Esophagus squamous epithelium (tissue), 5 donors: ENCODE results near the gene CPE. TPM values are rescaled to one million over a fixed set of nuclear protein-coding genes. Genes with fewer than 3 reads are reported as not detected.

Experiments
- DNase-seq: peaks from one replicate; lab custom pipeline; 2025; lab: John Stamatoyannopoulos, UW
- H3K27ac ChIP-seq, 4 donors: fragments of 200-600 bp; sonication (generic); one replicate each; pipeline ENCODE4 v1.5.1; 2016 to 2019; ENCODE audit warnings: mild to moderate bottlenecking in 1 of 4
- H3K27me3 ChIP-seq, 4 donors: fragments of 200-600 bp; sonication (generic); 1 replicate in 3 of 4; 2 replicates in 1 of 4; pipeline versions ENCODE4 v1.5.1 to v1.6.0; 2017 to 2021; ENCODE audit warnings: antibody characterized with exemption in 1 of 4
- H3K36me3 ChIP-seq, 3 donors: fragments of 200-600 bp; sonication (generic); one replicate each; pipeline ENCODE4 v1.5.1; 2016 to 2019
- H3K4me1 ChIP-seq, 3 donors: fragments of 200-600 bp; sonication (generic); one replicate each; pipeline ENCODE4 v1.5.1; 2017 to 2019
- H3K4me3 ChIP-seq, 4 donors: fragments of 200-600 bp; sonication (generic); 1 replicate in 3 of 4; 2 replicates in 1 of 4; pipeline ENCODE4 v1.5.1; 2016 to 2019; ENCODE audit warnings: mild to moderate bottlenecking in 2 of 4, moderate library complexity in 1 of 4
- H3K9me3 ChIP-seq, 3 donors: fragments of 200-600 bp; sonication (generic); one replicate each; pipeline ENCODE4 v1.5.1; 2016 to 2019
- CTCF ChIP-seq, 6 experiments: fragments of 450-650 bp in 4 of 6; fragments of 200-600 bp in 2 of 6; sonication (generic) in 2 of 6; IDR thresholded peaks; one replicate each; pipeline ENCODE4 v1.5.1; 2016 to 2019; ENCODE audit warnings: antibody characterized with exemption in 6 of 6, mild to moderate bottlenecking in 4 of 6, moderate library complexity in 4 of 6
- POLR2A ChIP-seq, 4 donors: fragments of 450-650 bp; IDR thresholded peaks; one replicate each; pipeline ENCODE4 v1.6.1; 2017; ENCODE audit warnings: antibody characterized with exemption in 4 of 4, mild to moderate bottlenecking in 4 of 4, moderate library complexity in 3 of 4
- WGBS, 2 donors: methylation state at CpG; one replicate each; pipeline ENCODE4 v1.1.5; 2018; 5-methylcytosine and 5-hydroxymethylcytosine counted together
- intact Hi-C: fragments of 100-400 bp; cut with DNase I; formaldehyde crosslinking; loops from one replicate; pipeline ENCODE4 v1.15.0; 2022
- total RNA-seq, 4 donors: library from RNA; depleted of rRNA; stranded (reverse); fragments of >200 nt; gene quantifications; one replicate each; pipeline ENCODE4 v1.1.0, GENCODE V29; 2016
- donor health status: DM: yes; HTN: yes; CAD: no.

Gene CPE
- total RNA-seq, 4 donors from 2014 or later, result 6.6 to 50.4 (median 24.1) TPM

- TF ChIP-seq POLR2A (IDR thresholded peaks at IDR 0.05) (no peak), CTCF (IDR thresholded peaks at IDR 0.05) (no peak)
- 93 to 94% methylated on average over 3 to 4 of the region's 4 CpGs for WGBS, 2 donors
- no peak for DNase-seq
- intact Hi-C loops, result no loop called here
- Histone ChIP-seq H3K4me3 (no peak overlapping the region), H3K27me3 (no peaks in the 10 kb centered on the region), H3K36me3 (no peaks in the 10 kb centered on the region), H3K27ac (no peak overlapping the region), H3K9me3 (no peaks in the 10 kb centered on the region), H3K4me1 (no peaks in the 10 kb centered on the region)
These were observed 24.8 kb downstream of the CPE start for GRCh38 chr4:165403637-165404036.

GRCh38 chr4:165404080-165404479, 25.3 kb downstream of the CPE start:
- Histone ChIP-seq H3K36me3 (no peaks in the 10 kb centered on the region), H3K9me3 (no peaks in the 10 kb centered on the region), H3K27me3 (no peaks in the 10 kb centered on the region), H3K27ac (no peak overlapping the region), H3K4me1 (no peaks in the 10 kb centered on the region), H3K4me3 (no peak overlapping the region)
- intact Hi-C loops, result no loop called here
- DNase-seq, result no peak
- no peak for TF ChIP-seq POLR2A (IDR thresholded peaks at IDR 0.05)
- no peak for TF ChIP-seq CTCF (IDR thresholded peaks at IDR 0.05)
- WGBS, 2 donors, result 90 to 94% methylated on average over 4 to 7 of the region's 8 CpGs

GRCh38 chr4:165404696-165405095, 25.9 kb downstream of the CPE start:
- no peaks in the 10 kb centered on the region for H3K36me3 ChIP-seq
- no peak overlapping the region for H3K4me3 ChIP-seq
- H3K27ac ChIP-seq, result no peak overlapping the region
- intact Hi-C loops, result no loop called here
- H3K9me3 ChIP-seq, result no peaks in the 10 kb centered on the region
- H3K4me1 ChIP-seq, result no peaks in the 10 kb centered on the region
- no peaks in the 10 kb centered on the region for H3K27me3 ChIP-seq
- TF ChIP-seq CTCF (IDR thresholded peaks at IDR 0.05) (no peak), POLR2A (IDR thresholded peaks at IDR 0.05) (no peak)
- 64 to 95% methylated on average over 3 of the region's 4 CpGs for WGBS, 2 donors
- DNase-seq, result no peak

- no peak for DNase-seq
- Histone ChIP-seq H3K9me3 (no peaks in the 10 kb centered on the region), H3K27ac (no peak overlapping the region), H3K4me3 (no peak overlapping the region), H3K4me1 (no peaks in the 10 kb centered on the region), H3K36me3 (no peaks in the 10 kb centered on the region), H3K27me3 (no peaks in the 10 kb centered on the region)
- WGBS, 2 donors, result 46 to 51% methylated on average over 2 of the region's 2 CpGs
- TF ChIP-seq POLR2A (IDR thresholded peaks at IDR 0.05) (no peak), CTCF (IDR thresholded peaks at IDR 0.05) (no peak)
- intact Hi-C loops, result no loop called here
These were observed 31.4 kb downstream of the CPE start for GRCh38 chr4:165410214-165410613.

GRCh38 chr4:165415910-165416309, 37.1 kb downstream of the CPE start:
- no peak for TF ChIP-seq CTCF (IDR thresholded peaks at IDR 0.05)
- TF ChIP-seq POLR2A (IDR thresholded peaks at IDR 0.05), result no peak
- WGBS, 2 donors, result 82 to 85% methylated on average over 7 to 10 of the region's 10 CpGs

More at GRCh38 chr4:165415910-165416309, 37.1 kb downstream of the CPE start:
- Histone ChIP-seq H3K27me3 (no peaks in the 10 kb centered on the region), H3K36me3 (no peaks in the 10 kb centered on the region), H3K4me1 (no peaks in the 10 kb centered on the region), H3K9me3 (no peaks in the 10 kb centered on the region), H3K27ac (no peak overlapping the region), H3K4me3 (no peak overlapping the region)
- intact Hi-C loops, result no loop called here
- DNase-seq, result no peak
